ENCODE data around the gene CD8B. TPM values are rescaled to one million over a fixed set of nuclear protein-coding genes. Genes with fewer than 3 reads are reported as not detected.
"Not testable (repeated sequence)": the region's sequence is repeated elsewhere in the genome, so short reads cannot be mapped to it uniquely, and the experiment has no call there.

Gene CD8B
- total RNA-seq, 2 donors from 2014 or later: 0.81 to 1.8 TPM

- DNase-seq; intact Hi-C loops (cut with DNase I); ATAC-seq: not testable (repeated sequence)
These were observed 22.2 kb downstream of the CD8B start for GRCh38 chr2:86839455-86839854.

GRCh38 chr2:86837714-86838113 lies 24.0 kb downstream of the CD8B start:
- DNase-seq; intact Hi-C loops (cut with DNase I); ATAC-seq: not testable (repeated sequence)

- intact Hi-C loops (cut with DNase I): not testable (repeated sequence)
- ATAC-seq (peak; percentile 91 to 95), DNase-seq (peak; percentile 79)
These were observed 24.6 kb downstream of the CD8B start for GRCh38 chr2:86836915-86837695.

GRCh38 chr2:86835548-86835889 lies 26.2 kb downstream of the CD8B start:
- ATAC-seq: not testable (repeated sequence)

GRCh38 chr2:86833315-86833714 lies 28.4 kb downstream of the CD8B start:
- intact Hi-C loops (cut with DNase I): no loop called here
- DNase-seq: no peak
- no peak for ATAC-seq

More at GRCh38 chr2:86835548-86835889, 26.2 kb downstream of the CD8B start:
- DNase-seq; intact Hi-C loops (cut with DNase I): not testable (repeated sequence)

GRCh38 chr2:86832334-86833096 lies 29.2 kb downstream of the CD8B start:
- DNase-seq (no peak), ATAC-seq (no peak)
- intact Hi-C loops (cut with DNase I): no loop called here

- intact Hi-C loops (cut with DNase I): no loop called here
- ATAC-seq (no peak), DNase-seq (no peak)
These were observed 30.1 kb downstream of the CD8B start for GRCh38 chr2:86831537-86831936.

- intact Hi-C loops (cut with DNase I): no loop called here
- DNase-seq (no peak), ATAC-seq (no peak)
These were observed 34.7 kb downstream of the CD8B start for GRCh38 chr2:86826951-86827350.

- intact Hi-C loops (cut with DNase I): no loop called here
- DNase-seq (no peak), ATAC-seq (peak; percentile 15 to 55)
These were observed 35.8 kb downstream of the CD8B start for GRCh38 chr2:86825693-86826381.

GRCh38 chr2:86825036-86825692 lies 36.5 kb downstream of the CD8B start:
- intact Hi-C loops (cut with DNase I): no loop called here
- ATAC-seq (no peak), DNase-seq (no peak)

- no peak for DNase-seq
- intact Hi-C loops (cut with DNase I): no loop called here
- ATAC-seq: no peak
These were observed 38.9 kb downstream of the CD8B start for GRCh38 chr2:86822668-86823345.

- intact Hi-C loops (cut with DNase I): no loop called here
- DNase-seq (no peak), ATAC-seq (no peak)
These were observed 39.8 kb downstream of the CD8B start for GRCh38 chr2:86821842-86822241.

GRCh38 chr2:86821306-86821705 lies 40.4 kb downstream of the CD8B start:
- ATAC-seq (no peak), DNase-seq (no peak)
- intact Hi-C loops (cut with DNase I): no loop called here

GRCh38 chr2:86818957-86819356 lies 42.7 kb downstream of the CD8B start:
- ATAC-seq (no peak), DNase-seq (no peak)
- intact Hi-C loops (cut with DNase I): no loop called here

GRCh38 chr2:86818114-86818801 lies 43.4 kb downstream of the CD8B start:
- ATAC-seq (no peak), DNase-seq (no peak)
- intact Hi-C loops (cut with DNase I): no loop called here

GRCh38 chr2:86815611-86816010 lies 46.1 kb downstream of the CD8B start:
- intact Hi-C loops (cut with DNase I): no loop called here
- no peak for DNase-seq
- no peak for ATAC-seq

GRCh38 chr2:86809481-86810121 lies 52.1 kb downstream of the CD8B start:
- ATAC-seq (no peak), DNase-seq (no peak)
- intact Hi-C loops (cut with DNase I): no loop called here

All from left cardiac atrium (tissue), 4 donors.